ENCODE measurements around the gene ANKRD31. TPM values are rescaled to one million over a fixed set of nuclear protein-coding genes. Genes with fewer than 3 reads are reported as not detected.

Gene ANKRD31
- total and polyA plus RNA-seq, 11 donors, result 0.04 to 0.17 (median 0.09) TPM; not detected in 5

GRCh38 chr5:75018805-75019587 lies 217.7 kb downstream of the ANKRD31 start:
- Histone ChIP-seq H3K27me3 (no peaks in the 10 kb centered on the region), H3K4me1 (no peaks in the 10 kb centered on the region), H3K27ac (no peak overlapping the region), H3K36me3 (no peaks in the 10 kb centered on the region), H3K9me3 (peaks cover 0 to 5% (median 0%) of the 10 kb centered on the region in 12 donors), H3K4me3 (no peak overlapping the region)
- WGBS, 4 donors, result 68 to 77% (median 73%) methylated on average over 7 of the region's 7 CpGs
- no peak for ATAC-seq
- no peak for TF ChIP-seq POLR2A (IDR thresholded peaks at IDR 0.05)
- intact Hi-C loops (cut with DNase I), result no loop called here
- DNase-seq, result no peak

Other genes with a start within 250 kb of the ANKRD31 start
- under 1 TPM; 0.07 to 0.60 (median 0.38) TPM for gene GCNT4, start 184.3 kb downstream of the ANKRD31 start, total RNA-seq
- gene GCNT4, start 184.3 kb downstream of the ANKRD31 start, polyA plus RNA-seq, result under 1 TPM; 0.08 to 0.11 TPM
- 10 to 100 TPM in 7 of 9 donors, 1 to 10 TPM in 2; 6.0 to 15.2 (median 11.9) TPM for gene HMGCR, start 100.3 kb upstream of the ANKRD31 start, total RNA-seq
- gene HMGCR, start 100.3 kb upstream of the ANKRD31 start, polyA plus RNA-seq, result 10 to 100 TPM in 1 of 2 donors, 1 to 10 TPM in 1; 2.0 to 11.1 TPM